MG63 (cell line): ENCODE results near the gene AMER2. TPM values are rescaled to one million over a fixed set of nuclear protein-coding genes. Genes with fewer than 3 reads are reported as not detected.

ENCODE experiments used
- DNase-seq: peaks from one replicate; pipeline ENCODE4 v3.0.0-alpha.2; 2020
- H3K27me3 ChIP-seq: fragments of 250-450 bp; sonication (Bioruptor Pico); 2 replicates; pipeline ENCODE4 v1.5.1; 2020; ENCODE audit warnings: mild to moderate bottlenecking, moderate library complexity
- H3K36me3 ChIP-seq: fragments of 250-450 bp; sonication (Bioruptor Pico); 2 replicates; pipeline ENCODE4 v1.5.1; 2020; ENCODE audit warnings: mild to moderate bottlenecking, moderate library complexity
- H3K4me3 ChIP-seq: fragments of 250-450 bp; sonication (Bioruptor Pico); 2 replicates; pipeline ENCODE4 v1.5.1; 2020; ENCODE audit warnings: mild to moderate bottlenecking, moderate library complexity
- H3K9me3 ChIP-seq: fragments of 250-450 bp; sonication (Bioruptor Pico); 2 replicates; pipeline ENCODE4 v1.5.1; 2020; ENCODE audit warnings: mild to moderate bottlenecking, moderate library complexity
- total RNA-seq: library from RNA; depleted of rRNA; stranded (reverse); fragments of >200 nt; shearing (Covaris generic); gene quantifications from 2 replicates; pipeline ENCODE4 v1.2.3, GENCODE V29; 2014; ENCODE audit warnings: low replicate concordance; rRNA removed

The AMER2 gene
- total RNA-seq = not detected in 2 replicates

GRCh38 chr13:25171517-25172302, at the start of gene AMER2:
Gene AMER2, minus strand, starts transcription at chr13:25172288. Its CDS starts 669 bp downstream, at chr13:25171619.
- peak; percentile 16 for DNase-seq
- peaks cover 53% of the 10 kb centered on the region for H3K27me3 ChIP-seq
- H3K9me3 ChIP-seq = no peaks in the 10 kb centered on the region
- H3K4me3 ChIP-seq = peak within 1 kb of the TSS; percentile 12; the same call in 1 of the 2 replicates
- H3K36me3 ChIP-seq = no peaks in the 10 kb centered on the region

- Histone ChIP-seq H3K9me3 (no peaks in the 10 kb centered on the region), H3K4me3 (no peak overlapping the region), H3K36me3 (no peaks in the 10 kb centered on the region), H3K27me3 (peaks cover 19% of the 10 kb centered on the region)
- DNase-seq = no peak
Measured at GRCh38 chr13:25218019-25218418, 45.9 kb upstream of the AMER2 start.

GRCh38 chr13:25217023-25217885, 45.2 kb upstream of the AMER2 start:
- no peak overlapping the region for H3K4me3 ChIP-seq
- H3K27me3 ChIP-seq = peaks cover 16% of the 10 kb centered on the region
- no peaks in the 10 kb centered on the region for H3K36me3 ChIP-seq
- H3K9me3 ChIP-seq = no peaks in the 10 kb centered on the region
- DNase-seq = no peak

GRCh38 chr13:25215253-25215575, 43.1 kb upstream of the AMER2 start:
- no peak overlapping the region for H3K4me3 ChIP-seq
- H3K36me3 ChIP-seq = no peaks in the 10 kb centered on the region
- no peaks in the 10 kb centered on the region for H3K9me3 ChIP-seq
- peaks cover 7% of the 10 kb centered on the region for H3K27me3 ChIP-seq
- no peak for DNase-seq

- Histone ChIP-seq H3K36me3 (no peaks in the 10 kb centered on the region), H3K4me3 (no peak overlapping the region), H3K27me3 (peaks cover 5% of the 10 kb centered on the region), H3K9me3 (no peaks in the 10 kb centered on the region)
- DNase-seq = peak; percentile 31
Measured at GRCh38 chr13:25214491-25215252, 42.6 kb upstream of the AMER2 start.

- no peak overlapping the region for H3K4me3 ChIP-seq
- H3K36me3 ChIP-seq = no peaks in the 10 kb centered on the region
- peaks cover 4% of the 10 kb centered on the region for H3K27me3 ChIP-seq
- DNase-seq = no peak
- H3K9me3 ChIP-seq = no peaks in the 10 kb centered on the region
Measured at GRCh38 chr13:25213715-25214114, 41.6 kb upstream of the AMER2 start.

- Histone ChIP-seq H3K36me3 (no peaks in the 10 kb centered on the region), H3K27me3 (no peaks in the 10 kb centered on the region), H3K4me3 (no peak overlapping the region), H3K9me3 (no peaks in the 10 kb centered on the region)
- DNase-seq = no peak
Measured at GRCh38 chr13:25210842-25211569, 38.9 kb upstream of the AMER2 start.

- H3K9me3 ChIP-seq = no peaks in the 10 kb centered on the region
- no peaks in the 10 kb centered on the region for H3K36me3 ChIP-seq
- H3K27me3 ChIP-seq = 0 out of 2 replicates have a peak, but pooled peaks cover 2% of the 10 kb centered on the region
- DNase-seq = no peak
- no peak overlapping the region for H3K4me3 ChIP-seq
Measured at GRCh38 chr13:25207291-25207810, 35.3 kb upstream of the AMER2 start.

- DNase-seq = no peak
- H3K4me3 ChIP-seq = no peak overlapping the region
Measured at GRCh38 chr13:25204863-25205262, 32.8 kb upstream of the AMER2 start.

GRCh38 chr13:25203127-25203740, 31.1 kb upstream of the AMER2 start:
- Histone ChIP-seq H3K27me3 (peaks cover 6% of the 10 kb centered on the region; the same call in 1 of the 2 replicates), H3K4me3 (no peak overlapping the region), H3K9me3 (no peaks in the 10 kb centered on the region), H3K36me3 (no peaks in the 10 kb centered on the region)
- DNase-seq = no peak

More at GRCh38 chr13:25204863-25205262, 32.8 kb upstream of the AMER2 start:
- Histone ChIP-seq H3K27me3 (0 out of 2 replicates have a peak, but pooled peaks cover 2% of the 10 kb centered on the region), H3K36me3 (no peaks in the 10 kb centered on the region), H3K9me3 (no peaks in the 10 kb centered on the region)

- Histone ChIP-seq H3K36me3 (no peaks in the 10 kb centered on the region), H3K27me3 (peaks cover 6% of the 10 kb centered on the region; the same call in 1 of the 2 replicates), H3K9me3 (no peaks in the 10 kb centered on the region), H3K4me3 (no peak overlapping the region)
- no peak for DNase-seq
Measured at GRCh38 chr13:25200783-25201182, 28.7 kb upstream of the AMER2 start.

- Histone ChIP-seq H3K27me3 (peaks cover 9% of the 10 kb centered on the region), H3K36me3 (no peaks in the 10 kb centered on the region), H3K4me3 (no peak overlapping the region), H3K9me3 (no peaks in the 10 kb centered on the region)
- DNase-seq = no peak
Measured at GRCh38 chr13:25198647-25199046, 26.6 kb upstream of the AMER2 start.

GRCh38 chr13:25196971-25197370, 24.9 kb upstream of the AMER2 start:
- no peak for DNase-seq
- Histone ChIP-seq H3K27me3 (peaks cover 13% of the 10 kb centered on the region), H3K9me3 (no peaks in the 10 kb centered on the region), H3K36me3 (no peaks in the 10 kb centered on the region), H3K4me3 (no peak overlapping the region)

- Histone ChIP-seq H3K36me3 (no peaks in the 10 kb centered on the region), H3K4me3 (no peak overlapping the region), H3K9me3 (no peaks in the 10 kb centered on the region), H3K27me3 (peaks cover 35% of the 10 kb centered on the region)
- DNase-seq = no peak
Measured at GRCh38 chr13:25192936-25193335, 20.8 kb upstream of the AMER2 start.

- peaks cover 37% of the 10 kb centered on the region for H3K27me3 ChIP-seq
- H3K9me3 ChIP-seq = no peaks in the 10 kb centered on the region
- no peak for DNase-seq
- H3K4me3 ChIP-seq = no peak overlapping the region
- no peaks in the 10 kb centered on the region for H3K36me3 ChIP-seq
Measured at GRCh38 chr13:25192489-25192888, 20.4 kb upstream of the AMER2 start.

- H3K27me3 ChIP-seq = peaks cover 37% of the 10 kb centered on the region
- H3K4me3 ChIP-seq = no peak overlapping the region
- no peak for DNase-seq
- no peaks in the 10 kb centered on the region for H3K36me3 ChIP-seq
- H3K9me3 ChIP-seq = no peaks in the 10 kb centered on the region
Measured at GRCh38 chr13:25192052-25192451, 20.0 kb upstream of the AMER2 start.
